Measurements from ENCODE around the gene PRKAG2.
"Not testable (repeated sequence)": the region's sequence is repeated elsewhere in the genome, so short reads cannot be mapped to it uniquely, and the experiment has no call there.

PRKAG2 gene

GRCh38 chr7:151568956-151569940 lies 307.7 kb downstream of the PRKAG2 start:
- DNase-seq, result no peak

GRCh38 chr7:151566897-151567320 lies 310.0 kb downstream of the PRKAG2 start:
- no peak for DNase-seq

GRCh38 chr7:151565541-151565940 lies 311.4 kb downstream of the PRKAG2 start:
- DNase-seq, result no peak

GRCh38 chr7:151560243-151560642 lies 316.7 kb downstream of the PRKAG2 start:
- DNase-seq, result no peak

- DNase-seq, result no peak
These were observed 317.2 kb downstream of the PRKAG2 start for GRCh38 chr7:151559557-151560183.

DNA sequence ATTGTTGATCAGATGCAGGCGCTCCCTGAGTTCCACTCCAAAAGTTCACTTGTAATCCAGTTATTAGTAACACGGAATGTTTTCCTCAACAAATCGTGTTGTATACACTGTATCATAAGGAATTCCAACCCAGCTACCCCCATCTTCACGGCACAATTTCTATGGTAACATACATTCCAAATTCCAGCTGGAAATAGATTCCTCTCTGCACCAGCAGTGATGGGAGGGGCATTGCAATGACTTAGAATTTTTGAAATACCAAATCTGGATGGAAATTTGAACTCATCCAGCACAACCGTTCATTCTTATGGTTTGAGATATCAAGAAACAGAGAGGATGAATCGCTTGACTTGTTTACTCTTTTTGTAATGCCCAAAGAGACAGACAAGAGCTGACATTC lies 318.3 kb downstream of the PRKAG2 start:
- no peak for DNase-seq

DNA sequence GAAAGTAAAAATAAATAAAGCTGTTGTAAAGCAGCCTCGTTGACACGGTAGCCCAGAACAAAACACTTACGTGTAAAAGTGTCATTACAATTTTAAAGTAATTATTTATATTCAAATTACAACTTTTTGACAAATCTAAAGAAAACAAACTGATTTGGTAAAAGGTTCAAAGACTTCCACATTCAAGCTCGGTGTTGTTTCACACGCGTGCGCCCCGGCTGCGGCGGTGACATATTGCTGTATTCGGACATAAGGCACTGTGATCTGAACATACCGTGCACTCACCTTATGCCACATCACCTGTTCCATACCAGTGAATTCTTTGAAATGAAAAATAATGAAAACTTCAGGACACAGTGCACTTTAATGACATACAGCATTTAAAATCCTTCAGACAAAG lies 320.3 kb downstream of the PRKAG2 start:
- DNase-seq, result no peak

DNA sequence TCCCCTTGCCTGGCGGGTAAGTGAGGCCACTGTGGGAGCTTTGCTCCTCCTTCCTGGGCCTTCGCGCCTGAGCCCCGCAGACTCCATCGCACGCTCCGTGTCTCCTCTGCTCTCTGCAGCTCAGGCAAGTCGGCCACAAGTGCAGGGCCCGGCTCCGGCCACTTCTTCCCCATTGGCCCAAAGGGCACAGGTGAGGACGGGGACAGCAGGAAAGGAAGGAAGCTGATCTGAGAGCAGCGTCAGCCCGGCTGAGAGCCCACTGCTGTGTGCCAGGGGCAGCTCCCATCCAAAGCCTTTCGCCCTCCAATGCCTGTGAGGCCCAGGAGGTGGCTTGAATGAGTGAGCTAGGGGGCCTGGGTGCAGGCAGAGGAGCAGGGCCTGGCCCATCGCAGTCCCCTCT lies 323.6 kb downstream of the PRKAG2 start:
- DNase-seq, result no peak

DNA sequence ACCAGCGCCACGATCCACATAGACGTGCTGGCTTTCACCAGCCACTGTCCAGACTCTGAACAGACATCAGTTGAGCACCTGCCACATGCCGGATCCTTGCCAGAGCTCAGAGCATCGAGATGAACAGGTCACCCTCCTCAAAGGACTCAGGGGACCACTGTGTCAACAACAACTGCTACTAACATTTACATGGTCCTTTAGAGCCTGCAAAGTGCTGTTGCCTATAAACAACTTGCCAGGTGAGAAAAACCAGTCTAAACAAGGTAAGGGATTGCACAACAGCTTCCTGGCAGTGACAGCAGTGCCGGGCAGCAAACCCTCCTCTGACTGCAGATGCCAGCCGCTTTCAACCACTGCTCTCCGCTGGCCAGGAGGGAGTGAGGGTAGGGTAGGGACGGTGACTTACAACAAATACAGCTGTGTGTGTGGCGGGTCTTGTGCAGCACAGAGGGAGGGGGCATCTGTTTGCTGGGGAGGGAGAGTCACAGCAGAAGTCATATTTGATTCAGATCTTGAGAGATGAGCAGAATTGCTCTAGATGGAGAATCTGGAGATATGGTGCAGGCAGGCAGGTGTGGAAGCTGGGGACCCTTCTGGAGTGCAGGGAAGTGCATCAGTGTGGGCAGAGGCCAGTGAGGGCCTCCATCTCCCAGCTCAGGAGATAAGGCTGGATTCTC lies 324.4 kb downstream of the PRKAG2 start:
- DNase-seq, result peak; percentile 62

- no peak for DNase-seq
These were observed 325.1 kb downstream of the PRKAG2 start for GRCh38 chr7:151551820-151552219.

- DNase-seq, result no peak
These were observed 326.1 kb downstream of the PRKAG2 start for GRCh38 chr7:151550656-151551286.

DNA sequence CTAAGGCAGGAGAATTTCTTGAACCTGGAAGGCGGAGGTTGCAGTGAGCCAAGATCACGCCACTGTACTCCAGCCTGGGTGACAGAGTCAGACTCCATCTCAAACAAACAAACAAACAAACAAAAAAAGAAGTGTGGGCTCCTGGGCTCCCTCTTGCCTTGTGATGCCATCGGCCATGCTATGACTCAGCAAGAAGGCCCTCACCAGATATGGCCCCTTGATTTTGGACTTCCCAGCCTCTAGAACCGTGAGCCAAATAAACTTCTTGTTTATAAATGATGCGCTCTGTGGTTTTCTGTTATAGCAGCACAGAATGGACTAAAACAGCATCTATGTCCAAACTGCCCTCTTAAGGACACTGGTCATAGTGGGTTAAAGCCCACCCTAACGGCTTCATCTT lies 327.3 kb downstream of the PRKAG2 start:
- DNase-seq, result no peak

- no peak for DNase-seq
These were observed 327.8 kb downstream of the PRKAG2 start for GRCh38 chr7:151549083-151549482.

DNA sequence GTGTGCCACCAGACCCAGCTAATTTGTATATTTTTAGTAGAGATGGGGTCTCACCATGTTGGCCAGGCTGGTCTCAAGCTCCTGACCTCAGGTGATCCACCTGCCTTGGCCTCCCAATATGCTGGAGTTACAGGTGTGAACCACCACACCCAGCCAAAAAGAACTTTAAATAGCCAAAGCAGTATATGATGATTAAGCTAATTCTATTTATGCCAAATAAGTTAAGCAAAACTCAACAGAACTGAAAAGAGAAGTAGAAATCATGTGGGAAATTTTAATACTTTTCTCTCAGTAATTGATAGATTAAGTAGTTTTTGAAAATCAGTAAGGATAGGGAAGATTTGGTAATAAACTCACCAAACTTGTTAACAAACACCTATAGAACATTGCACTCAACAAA lies 332.7 kb downstream of the PRKAG2 start:
- DNase-seq, result no peak

DNA sequence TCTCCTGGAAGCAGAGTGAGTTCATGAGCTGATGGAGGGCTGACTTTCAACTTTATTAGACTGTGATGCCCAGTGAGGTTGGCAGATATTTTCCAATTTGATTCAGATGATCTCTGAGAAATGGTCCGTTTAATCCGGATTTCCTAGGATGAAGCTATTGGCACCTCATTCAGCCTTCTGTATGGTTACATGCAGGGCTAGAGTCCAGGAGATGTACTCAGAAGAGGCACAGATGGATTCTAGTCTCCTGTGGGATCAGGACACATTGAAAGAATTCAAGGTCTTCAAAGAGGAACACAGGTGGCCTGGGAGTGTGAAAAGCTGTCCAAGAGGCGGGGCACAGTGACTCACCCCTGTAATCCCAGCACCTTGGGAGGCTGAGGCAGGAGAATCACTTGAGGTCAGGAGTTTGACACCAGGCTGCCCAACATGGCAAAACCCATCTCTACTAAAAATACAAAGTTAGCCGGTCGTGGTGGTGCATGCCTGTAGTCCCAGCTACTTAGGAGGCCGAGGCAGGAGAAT lies 334.2 kb downstream of the PRKAG2 start:
- DNase-seq, result no peak

DNA sequence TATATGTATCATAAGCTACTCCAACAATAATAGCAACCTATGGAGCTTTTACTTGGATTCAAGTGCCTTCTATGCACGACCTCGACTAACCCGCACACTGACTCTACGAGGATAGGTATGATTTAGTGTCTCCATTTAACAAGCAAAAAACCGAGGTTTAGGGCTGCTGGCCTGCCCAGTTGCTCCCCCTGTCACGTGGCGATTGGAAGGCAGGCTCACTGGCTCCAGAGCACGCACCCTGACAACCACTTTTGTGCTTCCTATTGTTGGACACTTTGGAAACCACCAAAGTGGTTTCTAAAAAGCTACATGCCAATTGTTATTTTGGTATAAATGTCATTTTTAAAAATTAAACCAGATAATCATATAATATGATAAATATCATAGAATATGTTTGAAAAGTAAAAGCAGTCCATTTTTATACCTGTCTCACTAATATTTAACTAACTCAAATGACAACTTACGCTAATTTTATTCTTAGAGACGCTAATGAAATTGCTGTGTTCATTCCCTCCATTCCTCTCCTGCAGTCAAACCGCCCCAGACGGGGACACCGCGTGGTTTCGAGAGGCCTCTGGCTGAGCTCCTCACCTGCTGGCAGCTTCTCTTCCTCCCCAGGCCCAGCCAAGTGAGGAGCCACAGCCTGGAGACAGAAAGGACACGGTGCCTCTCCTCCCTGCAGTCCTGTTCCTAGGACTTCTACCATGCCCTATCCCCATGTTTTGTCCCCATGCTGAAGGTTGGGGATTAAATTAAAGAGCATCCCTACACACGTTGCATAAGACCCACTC lies 335.0 kb downstream of the PRKAG2 start:
- no peak for DNase-seq

GRCh38 chr7:151540146-151540545 lies 336.8 kb downstream of the PRKAG2 start:
- DNase-seq, result no peak

DNA sequence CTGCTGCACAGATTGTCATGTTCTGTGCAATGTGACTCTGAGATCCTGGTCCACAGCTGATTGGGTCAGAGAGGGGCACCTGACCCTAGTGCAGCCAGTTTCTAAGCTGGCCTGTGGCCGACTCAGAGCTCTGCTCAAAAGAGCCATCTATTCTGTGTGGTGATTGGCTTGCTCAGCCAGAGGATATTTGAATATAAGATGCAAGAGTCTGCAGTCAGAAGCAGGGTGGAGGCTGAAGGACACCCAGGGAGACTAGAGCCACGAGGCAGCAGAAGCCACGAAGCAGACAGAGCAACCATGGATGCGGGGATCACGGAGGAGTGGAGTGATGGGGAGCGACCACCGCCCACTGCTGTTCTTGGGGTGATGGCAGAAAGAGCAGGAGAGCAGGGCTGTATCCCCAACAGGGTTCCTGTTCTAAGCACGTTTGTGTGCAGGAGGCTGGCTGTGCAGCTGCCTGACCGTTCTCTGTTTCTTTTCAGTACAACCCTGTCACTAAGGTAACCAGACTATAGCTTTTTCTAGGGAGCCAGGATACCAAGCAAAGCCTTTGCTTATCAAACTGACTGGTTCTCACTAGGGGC lies 337.7 kb downstream of the PRKAG2 start:
- peak; percentile 26 for DNase-seq

DNA sequence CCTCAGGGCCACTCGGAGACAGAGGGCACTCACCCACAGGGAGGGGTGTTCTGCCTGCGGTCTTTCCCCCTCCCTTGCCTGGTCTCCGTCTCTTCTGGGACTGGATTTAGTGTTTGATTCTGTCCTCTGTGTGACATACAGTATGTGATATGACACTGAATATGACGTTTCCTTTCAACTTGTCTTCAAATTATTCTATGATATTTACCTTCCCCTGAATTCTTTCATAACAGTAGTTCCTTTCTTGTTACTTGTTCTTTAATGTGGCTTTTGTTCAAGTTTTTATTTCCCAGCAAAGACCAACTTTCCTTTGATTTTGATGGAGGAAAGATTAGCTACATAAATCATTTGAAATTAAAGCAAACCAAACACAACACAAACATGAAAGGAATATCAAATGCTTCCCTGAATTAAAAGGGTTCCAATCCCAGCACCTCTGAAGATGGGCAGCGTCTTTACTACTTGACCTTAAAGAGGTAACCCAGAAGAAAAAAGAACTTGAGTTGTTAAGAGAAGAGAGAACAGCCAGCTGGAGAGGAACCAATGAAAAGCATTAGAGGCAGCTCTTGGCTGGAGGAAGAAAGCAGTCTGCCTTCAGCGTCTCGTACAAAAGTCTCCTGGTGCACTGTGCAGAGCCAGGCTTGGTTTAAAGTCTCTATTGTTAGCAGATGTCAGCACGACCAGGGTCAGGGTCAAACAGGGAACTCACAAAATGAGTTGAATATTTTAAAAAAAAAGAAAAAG lies 338.9 kb downstream of the PRKAG2 start:
- no peak for DNase-seq

DNA sequence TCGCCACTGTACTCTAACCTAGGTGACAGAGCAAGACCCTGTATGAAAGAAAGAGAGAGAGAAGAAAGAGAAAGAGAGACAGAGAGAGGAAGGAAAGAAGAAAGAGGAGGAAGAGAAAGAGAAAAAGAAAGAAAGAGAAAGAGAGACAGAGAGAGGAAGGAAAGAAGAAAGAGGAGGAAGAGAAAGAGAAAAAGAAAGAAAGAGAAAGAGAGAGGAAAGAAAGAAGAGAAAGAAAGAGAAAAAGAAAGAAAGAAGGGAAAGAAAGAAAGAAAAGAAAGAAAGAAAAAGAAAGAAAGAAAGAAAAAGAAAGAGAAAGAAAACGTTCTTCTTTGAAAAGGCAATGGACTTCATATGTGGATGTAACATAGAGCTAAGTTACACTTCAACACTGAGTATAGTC lies 340.7 kb downstream of the PRKAG2 start:
- not testable (repeated sequence) for DNase-seq

- DNase-seq, result no peak
These were observed 347.1 kb downstream of the PRKAG2 start for GRCh38 chr7:151529842-151530241.
